ENCODE results near the gene TOM1.

TOM1 gene

DNA sequence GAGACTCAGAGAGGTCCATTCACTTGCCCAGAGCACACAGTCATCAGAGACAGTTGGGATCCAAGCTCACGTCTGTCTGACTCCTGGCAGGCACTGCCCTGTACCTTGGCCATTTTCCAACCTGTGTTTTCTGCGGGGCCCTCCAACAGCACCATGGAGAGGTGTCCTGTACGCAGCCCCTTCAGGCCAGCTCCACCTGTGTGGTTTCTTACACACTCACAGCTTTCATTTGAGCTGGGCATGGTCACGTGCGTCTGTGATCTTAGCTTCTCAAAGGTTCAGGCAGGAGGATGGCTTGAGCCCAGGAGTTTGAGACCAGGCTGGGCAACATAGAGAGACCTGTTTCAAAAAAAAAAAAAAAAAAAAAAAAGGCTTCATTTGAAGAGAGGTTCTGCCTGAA lies 24.4 kb downstream of the TOM1 start:
- DNase-seq (ENCODE audit: low read depth): no peak

DNA sequence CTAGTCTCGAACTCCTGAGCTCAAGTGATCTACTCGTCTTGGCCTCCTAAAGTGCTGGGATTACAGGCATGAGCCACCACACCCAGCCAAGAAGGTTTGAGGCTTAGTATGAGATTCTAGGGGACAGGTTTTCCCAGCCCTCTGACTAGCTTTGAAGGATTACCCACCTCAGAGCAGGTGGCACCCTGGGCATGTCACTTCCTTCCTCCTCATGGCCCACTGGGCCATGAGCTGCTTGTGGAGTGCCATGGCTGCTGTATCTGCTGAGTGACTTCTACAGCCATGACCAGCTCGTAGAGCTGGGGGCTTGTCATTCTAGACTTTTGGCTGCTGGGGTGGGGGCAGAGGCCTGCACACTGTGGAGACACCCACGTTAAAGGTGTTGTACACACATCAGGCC lies 25.1 kb downstream of the TOM1 start:
- DNase-seq (ENCODE audit: low read depth): no peak

DNA sequence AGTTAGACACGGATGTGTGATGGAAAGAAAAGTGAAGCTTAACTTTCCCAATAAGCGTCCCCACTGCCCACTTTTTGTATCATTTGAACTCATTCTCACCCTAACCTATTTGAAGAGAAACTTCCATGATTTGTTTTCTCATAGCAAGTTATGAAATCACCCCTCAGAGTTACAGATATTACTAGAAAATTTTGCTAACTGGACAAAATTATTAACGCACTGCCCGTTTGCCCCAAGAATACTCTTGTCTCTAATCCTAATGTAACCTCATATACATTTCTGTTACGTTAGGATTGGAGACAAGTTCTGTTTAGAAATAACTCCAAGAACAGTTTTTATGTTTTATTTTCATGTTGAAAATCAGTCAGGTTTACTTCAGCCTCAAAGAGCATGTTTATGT lies 25.5 kb downstream of the TOM1 start:
- DNase-seq (ENCODE audit: low read depth): no peak

- no peak for DNase-seq (ENCODE audit: low read depth)
Measured at GRCh38 chr22:35326854-35327562, 27.3 kb downstream of the TOM1 start.

DNA sequence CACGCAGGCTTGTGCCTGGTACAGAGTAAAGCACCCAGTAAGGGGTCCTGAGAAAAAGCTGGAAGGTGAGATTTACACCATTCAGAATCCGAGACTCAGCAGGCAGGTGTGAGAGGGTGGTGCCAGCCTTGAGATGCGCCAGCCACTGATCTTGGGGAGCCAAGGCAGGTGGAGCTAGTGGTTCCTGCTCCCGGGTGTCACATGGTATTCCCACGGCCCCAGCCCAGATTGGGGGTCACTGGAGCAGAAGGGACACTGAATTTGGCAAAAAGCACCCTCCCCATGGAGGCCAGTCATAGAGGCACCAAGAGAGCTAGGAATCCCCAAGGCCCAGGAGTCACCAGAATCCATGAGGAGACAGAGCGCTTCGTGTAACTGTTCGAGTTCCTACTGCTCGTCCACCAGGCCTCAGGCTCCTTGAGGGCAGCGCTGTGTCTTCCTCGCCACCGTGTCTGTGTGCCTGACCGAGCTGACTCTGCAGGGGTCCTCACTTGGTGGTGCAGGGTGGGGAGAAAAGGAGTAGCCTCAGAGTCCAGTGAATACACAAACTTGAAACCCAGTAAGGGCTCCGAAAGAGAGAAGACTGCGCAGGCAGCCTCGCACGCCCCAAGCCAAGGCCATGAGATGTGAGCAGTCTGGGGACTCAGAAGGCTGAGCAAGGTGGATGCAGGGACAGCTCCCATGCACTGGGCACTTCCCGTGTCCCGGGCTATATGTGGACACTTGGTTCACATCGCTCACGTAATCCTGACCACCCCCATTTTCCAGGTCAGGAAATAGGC lies 28.2 kb downstream of the TOM1 start:
- no peak for DNase-seq (ENCODE audit: low read depth)

DNA sequence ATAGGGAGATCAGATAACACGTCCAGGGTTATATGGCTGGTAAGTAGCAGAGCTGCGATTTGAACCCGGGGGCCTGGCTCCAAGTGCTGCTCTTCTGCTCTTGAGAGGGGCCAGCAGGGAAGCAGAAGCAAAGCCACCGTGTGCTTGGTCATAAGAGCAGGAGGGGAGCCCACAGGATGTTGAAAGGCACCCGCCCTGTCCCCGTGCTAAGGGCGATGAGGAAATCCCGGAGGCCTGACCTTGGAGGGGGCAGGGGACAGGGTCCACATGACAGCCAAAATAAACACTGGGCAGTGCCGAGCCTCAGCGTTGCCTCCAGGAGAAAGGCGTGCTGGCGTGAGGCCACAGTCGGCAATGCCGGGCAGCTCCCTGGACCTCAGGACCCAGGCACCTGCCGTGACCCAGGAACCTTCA lies 28.8 kb downstream of the TOM1 start:
- no peak for DNase-seq (ENCODE audit: low read depth)

- DNase-seq (ENCODE audit: low read depth): no peak
Measured at GRCh38 chr22:35329114-35329847, 29.6 kb downstream of the TOM1 start.

GRCh38 chr22:35330258-35330861 lies 30.7 kb downstream of the TOM1 start:
- peak; percentile 62 for DNase-seq (ENCODE audit: low read depth)

GRCh38 chr22:35332278-35332677 lies 32.6 kb downstream of the TOM1 start:
- no peak for DNase-seq (ENCODE audit: low read depth)

GRCh38 chr22:35333220-35333619 lies 33.5 kb downstream of the TOM1 start:
- no peak for DNase-seq (ENCODE audit: low read depth)

GRCh38 chr22:35334004-35334403 lies 34.3 kb downstream of the TOM1 start:
- DNase-seq (ENCODE audit: low read depth): peak; percentile 39

DNA sequence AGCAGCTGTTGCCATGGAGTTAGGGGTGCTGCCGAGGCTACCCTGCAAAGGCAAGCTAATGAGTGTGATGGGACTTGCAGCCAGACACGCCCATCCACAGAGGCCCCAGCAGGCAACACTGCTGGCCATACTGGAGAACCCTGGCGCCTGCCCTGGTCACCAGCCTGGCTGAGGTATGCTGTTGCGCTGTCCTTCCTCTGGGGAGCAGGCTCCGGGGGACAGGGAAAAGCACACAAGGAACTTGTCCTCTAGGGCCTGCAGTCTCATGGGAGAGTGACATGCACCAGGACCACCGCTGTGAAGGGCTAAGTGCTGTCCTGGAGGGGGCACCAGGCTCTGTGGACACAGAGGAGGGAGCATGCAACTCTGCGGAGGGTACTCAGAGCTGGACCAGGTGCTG lies 35.8 kb downstream of the TOM1 start:
- no peak for DNase-seq (ENCODE audit: low read depth)

- no peak for DNase-seq (ENCODE audit: low read depth)
Measured at GRCh38 chr22:35335936-35336781, 36.5 kb downstream of the TOM1 start.

DNA sequence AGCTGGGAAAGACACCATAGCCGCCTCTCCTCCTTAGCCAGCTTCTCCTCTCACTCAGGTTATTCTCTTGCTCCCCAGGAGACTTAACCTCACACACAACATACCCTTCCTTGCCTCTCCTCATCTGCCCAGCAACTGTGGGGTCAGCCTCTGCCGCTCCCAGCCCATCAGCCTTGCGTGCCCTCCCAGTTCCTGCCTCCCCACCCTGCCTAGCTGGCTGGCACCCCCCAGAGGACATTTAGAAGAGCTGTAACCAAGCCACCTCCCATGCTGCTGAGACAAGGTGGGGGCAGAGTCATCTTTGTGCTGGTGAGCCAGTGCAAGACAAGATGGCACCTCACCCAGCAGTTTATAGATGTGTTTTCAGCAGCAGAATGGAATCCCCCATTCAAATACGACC lies 38.2 kb downstream of the TOM1 start:
- no peak for DNase-seq (ENCODE audit: low read depth)

DNA sequence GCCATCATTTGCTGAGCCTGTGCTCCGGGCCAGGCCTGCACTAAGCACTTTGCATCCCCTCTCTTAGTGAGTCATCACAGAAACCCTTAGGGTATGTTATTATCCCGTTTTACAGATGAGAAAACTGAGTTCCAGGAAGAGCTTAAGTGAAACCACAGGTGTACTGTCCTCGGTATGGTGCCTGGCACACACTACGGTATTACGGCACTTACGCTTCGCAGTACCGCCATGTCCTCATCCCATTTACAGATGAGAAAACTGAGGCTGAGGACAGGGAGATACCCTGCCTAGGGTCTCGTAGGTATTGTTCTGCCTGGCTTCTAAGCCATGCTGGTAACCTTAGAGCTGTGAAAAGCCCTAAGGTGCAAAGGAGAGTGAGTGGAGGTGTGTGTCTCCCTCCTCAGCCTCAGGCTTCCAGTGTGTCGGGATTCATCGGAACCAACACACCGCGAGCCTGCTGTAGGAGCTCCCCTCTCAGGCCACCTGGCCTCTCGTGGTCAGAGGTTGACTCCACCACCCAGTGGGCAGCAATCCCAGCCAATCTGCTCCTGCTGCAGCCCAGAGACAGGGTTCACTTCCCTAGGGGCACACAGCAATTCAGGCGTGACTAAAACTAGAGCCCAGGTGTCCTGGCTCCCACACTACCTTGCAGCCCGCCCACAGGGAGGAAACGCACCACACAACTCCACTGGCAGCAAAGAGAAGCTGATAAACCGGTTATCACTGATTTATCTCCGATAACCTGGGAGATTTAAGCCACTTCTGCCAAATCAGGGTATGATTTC lies 41.6 kb downstream of the TOM1 start:
- DNase-seq (ENCODE audit: low read depth): no peak

GRCh38 chr22:35342390-35342789 lies 42.7 kb downstream of the TOM1 start:
- DNase-seq (ENCODE audit: low read depth): no peak

DNA sequence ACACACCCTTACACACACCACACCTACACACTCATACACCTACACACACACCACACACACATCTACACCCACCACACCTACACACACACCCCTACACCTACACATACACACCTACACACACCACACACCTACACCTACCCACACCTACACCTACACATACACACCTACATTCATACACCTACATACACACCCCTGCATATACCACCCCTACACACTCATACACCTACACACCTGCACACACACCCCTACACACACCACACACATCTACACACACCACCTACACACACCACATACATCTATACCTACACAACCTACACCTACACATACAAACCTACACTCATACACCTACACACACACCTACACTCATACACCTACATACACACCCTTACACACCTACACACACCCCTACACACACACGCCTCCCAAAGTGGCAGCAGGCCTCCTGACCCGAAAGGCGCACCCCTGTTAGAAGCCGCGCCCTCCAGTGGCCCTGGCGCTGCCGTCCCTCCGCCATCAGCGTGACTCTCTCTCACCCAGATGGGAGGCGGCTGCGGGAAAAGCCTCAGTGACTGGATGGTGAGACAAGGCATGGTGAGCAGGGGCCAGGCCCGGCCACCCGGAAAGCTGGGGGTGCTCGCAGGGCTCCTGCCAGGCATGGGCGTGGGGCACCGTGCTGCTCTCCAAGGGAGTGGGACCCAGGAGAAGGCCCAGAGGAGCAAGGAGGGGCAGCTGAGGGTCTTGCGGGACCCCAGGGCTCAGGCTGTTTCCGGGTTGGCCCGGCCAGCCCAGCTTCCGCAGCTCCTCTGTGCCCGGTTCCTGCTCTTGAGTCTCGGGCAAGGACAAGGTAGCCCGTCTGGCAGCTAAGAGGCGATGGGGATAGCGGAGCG lies 44.2 kb downstream of the TOM1 start:
- no peak for DNase-seq (ENCODE audit: low read depth)

DNA sequence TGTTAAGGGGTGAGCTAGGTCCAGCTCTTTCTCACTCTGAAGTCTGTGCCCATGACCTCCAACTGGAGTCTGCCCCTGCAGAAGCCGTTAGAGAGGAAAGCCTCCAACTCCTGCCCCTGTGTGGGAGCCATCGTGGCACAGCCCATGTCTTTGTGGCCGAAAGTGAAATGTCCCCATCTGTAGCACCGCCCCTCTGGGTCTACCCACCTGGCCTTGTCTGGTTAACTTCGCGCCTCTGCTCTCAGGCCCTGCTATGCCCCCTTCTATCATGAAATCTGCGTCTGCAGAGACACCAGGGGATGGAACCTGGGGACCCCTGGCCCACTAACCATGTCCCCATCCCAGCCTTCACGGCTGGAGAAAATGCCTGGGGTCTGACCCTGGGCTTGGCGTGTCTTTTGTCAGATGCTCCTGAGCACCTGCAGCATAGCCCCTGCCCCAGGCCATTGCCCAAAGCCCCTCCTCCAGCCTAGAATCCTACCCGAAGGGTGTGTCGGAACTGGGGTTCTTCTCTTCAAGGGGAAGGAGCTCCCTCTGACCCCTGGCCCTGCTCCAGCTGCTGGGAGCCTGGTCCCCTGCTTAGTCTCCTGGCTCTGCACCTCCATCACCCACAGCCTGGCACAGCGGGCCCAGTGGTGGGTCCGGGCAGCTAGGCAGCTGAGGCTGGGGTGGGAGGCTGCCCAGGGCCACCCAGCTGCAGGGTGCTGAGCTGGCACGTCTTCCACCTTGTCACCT lies 45.4 kb downstream of the TOM1 start:
- DNase-seq (ENCODE audit: low read depth): no peak
